Central memory CD4-positive, alpha-beta T cell (primary cell): ENCODE measurements around the gene CAMK2G.
"Not testable (repeated sequence)": the region's sequence is repeated elsewhere in the genome, so short reads cannot be mapped to it uniquely, and the experiment has no call there.

Source experiments
- DNase-seq: peaks from one replicate; pipeline ENCODE4 v3.0.0; 2022

CAMK2G gene

GRCh38 chr10:73838827-73839226 lies 35.5 kb downstream of the CAMK2G start:
- no peak for DNase-seq

- DNase-seq: no peak
Observed at GRCh38 chr10:73838008-73838567, 36.3 kb downstream of the CAMK2G start.

- DNase-seq: no peak
Observed at GRCh38 chr10:73837072-73837471, 37.3 kb downstream of the CAMK2G start.

GRCh38 chr10:73836427-73836980 lies 37.9 kb downstream of the CAMK2G start:
- no peak for DNase-seq

GRCh38 chr10:73829090-73829489 lies 45.3 kb downstream of the CAMK2G start:
- DNase-seq: not testable (repeated sequence)

- DNase-seq: no peak
Observed at GRCh38 chr10:73828161-73828560, 46.2 kb downstream of the CAMK2G start.

- no peak for DNase-seq
Observed at GRCh38 chr10:73827346-73828089, 46.8 kb downstream of the CAMK2G start.

- no peak for DNase-seq
Observed at GRCh38 chr10:73824146-73824725, 50.1 kb downstream of the CAMK2G start.

GRCh38 chr10:73823391-73823790 lies 51.0 kb downstream of the CAMK2G start:
- no peak for DNase-seq

GRCh38 chr10:73819513-73820093 lies 54.8 kb downstream of the CAMK2G start:
- DNase-seq: no peak

GRCh38 chr10:73819081-73819480 lies 55.3 kb downstream of the CAMK2G start:
- DNase-seq: no peak

GRCh38 chr10:73818402-73818801 lies 56.0 kb downstream of the CAMK2G start:
- no peak for DNase-seq

GRCh38 chr10:73817826-73818225 lies 56.5 kb downstream of the CAMK2G start:
- no peak for DNase-seq

GRCh38 chr10:73816917-73817729 lies 57.2 kb downstream of the CAMK2G start:
- DNase-seq: no peak

GRCh38 chr10:73815719-73816030 lies 58.7 kb downstream of the CAMK2G start:
- DNase-seq: no peak

GRCh38 chr10:73814896-73815718 lies 59.2 kb downstream of the CAMK2G start:
- DNase-seq: no peak

GRCh38 chr10:73814276-73814895 lies 60.0 kb downstream of the CAMK2G start:
- no peak for DNase-seq

GRCh38 chr10:73813333-73813732 lies 61.0 kb downstream of the CAMK2G start:
- no peak for DNase-seq

GRCh38 chr10:73812657-73813056 lies 61.7 kb downstream of the CAMK2G start:
- no peak for DNase-seq

GRCh38 chr10:73810735-73811465 lies 63.5 kb downstream of the CAMK2G start:
- DNase-seq: peak; percentile 69

GRCh38 chr10:73810358-73810734 lies 64.0 kb downstream of the CAMK2G start:
- DNase-seq: no peak
